SU-DHL-6 (cell line): ENCODE data around the gene TRAF3IP3.

Experiments
- H2AFZ ChIP-seq: fragments of 200-600 bp; sonication (generic); 2 replicates; pipeline ENCODE4 v1.6.1; 2014; ENCODE audit warnings: low read depth, mild to moderate bottlenecking, moderate library complexity, mixed read lengths, antibody characterized with exemption, low read length; ENCODE audit not compliant: severe bottlenecking
- H3F3A ChIP-seq: fragments of 200-600 bp; shearing (Covaris generic); 2 replicates; pipeline ENCODE4 v1.6.0; 2016; ENCODE audit warnings: antibody characterized with exemption, mild to moderate bottlenecking; ENCODE audit not compliant: insufficient read depth
- H3K27ac ChIP-seq: fragments of 200-600 bp; sonication (generic); 2 replicates; pipeline ENCODE4 v1.5.1; 2016; ENCODE audit warnings: low read depth, mild to moderate bottlenecking, low read length, moderate library complexity, mixed read lengths
- H3K27me3 ChIP-seq: fragments of 200-600 bp; sonication (generic), shearing (Covaris generic); 2 replicates; pipeline ENCODE4 v1.6.0; 2014; ENCODE audit warnings: mild to moderate bottlenecking, low read length
- H3K36me3 ChIP-seq: fragments of 200-600 bp; sonication (generic); 2 replicates; pipeline ENCODE4 v1.6.1; 2014; ENCODE audit warnings: mild to moderate bottlenecking, low read length, mixed read lengths
- H3K4me2 ChIP-seq: fragments of 300-600, 200-600 bp; shearing (Covaris generic), sonication (generic); 2 replicates; pipeline ENCODE4 v1.6.0; 2014; ENCODE audit warnings: low read length, low read depth, mild to moderate bottlenecking; ENCODE audit not compliant: poor library complexity, severe bottlenecking
- H3K4me3 ChIP-seq: fragments of 200-600 bp; sonication (generic); 2 replicates; pipeline ENCODE4 v1.5.1; 2014; ENCODE audit warnings: antibody characterized with exemption, low read length, mild to moderate bottlenecking, mixed read lengths; ENCODE audit not compliant: insufficient read depth, poor library complexity, severe bottlenecking
- H3K79me2 ChIP-seq: fragments of 200-600 bp; sonication (generic); 2 replicates; pipeline ENCODE4 v1.6.1; 2014; ENCODE audit warnings: mild to moderate bottlenecking, low read length, moderate library complexity; ENCODE audit not compliant: insufficient read depth
- H3K9ac ChIP-seq: fragments of 200-600 bp; sonication (generic); 2 replicates; pipeline ENCODE4 v1.7.0; 2014; ENCODE audit warnings: mild to moderate bottlenecking, low read length
- H3K9me2 ChIP-seq: fragments of 200-600 bp; sonication (generic); replicated peaks from 2 replicates; pipeline ENCODE4 v1.6.1; 2014; ENCODE audit warnings: low read length; ENCODE audit not compliant: insufficient read depth
- H3K9me3 ChIP-seq: fragments of 200-600 bp; sonication (generic); 2 replicates; pipeline ENCODE4 v1.6.1; 2014; ENCODE audit warnings: low read length, mixed read lengths; ENCODE audit not compliant: insufficient read depth
- H4K20me1 ChIP-seq: fragments of 200-600 bp; sonication (generic); 2 replicates; pipeline ENCODE4 v1.6.1; 2014; ENCODE audit warnings: low read depth, mild to moderate bottlenecking, antibody characterized with exemption, low read length, moderate library complexity, mixed read lengths
- EZH2phosphoT487 ChIP-seq: fragments of 200-600 bp; sonication (generic), shearing (Covaris generic); conservative IDR thresholded peaks from 2 replicates; pipeline ENCODE4 v1.6.1; 2018; ENCODE audit warnings: mild to moderate bottlenecking, antibody characterized with exemption, low read length, moderate library complexity, mixed read lengths
- TF ChIP-seq, protein P1 (sequence below): fragments of 200-600 bp; sonication (generic); IDR thresholded peaks from one replicate; pipeline ENCODE4 v1.5.1; 2017; ENCODE audit warnings: antibody characterized with exemption, mild to moderate bottlenecking, low read length, moderate library complexity; ENCODE audit not compliant: insufficient read depth, poor library complexity, severe bottlenecking

Gene TRAF3IP3

GRCh38 chr1:209721323-209721722 is 34.5 kb upstream of the TRAF3IP3 start:
- Histone ChIP-seq H3K36me3 (no peaks in the 10 kb centered on the region), H3K27me3 (no peaks in the 10 kb centered on the region), H3K4me2 (no peak overlapping the region), H2AFZ (no peak overlapping the region), H3K9me2 (no peaks in the 10 kb centered on the region), H3K79me2 (no peaks in the 10 kb centered on the region), H3K9ac (no peak overlapping the region), H3K9me3 (no peaks in the 10 kb centered on the region), H3K4me3 (no peak overlapping the region), H3K27ac (no peak overlapping the region), H3F3A (no peaks in the 10 kb centered on the region), H4K20me1 (no peaks in the 10 kb centered on the region)
- TF ChIP-seq, protein P1, sequence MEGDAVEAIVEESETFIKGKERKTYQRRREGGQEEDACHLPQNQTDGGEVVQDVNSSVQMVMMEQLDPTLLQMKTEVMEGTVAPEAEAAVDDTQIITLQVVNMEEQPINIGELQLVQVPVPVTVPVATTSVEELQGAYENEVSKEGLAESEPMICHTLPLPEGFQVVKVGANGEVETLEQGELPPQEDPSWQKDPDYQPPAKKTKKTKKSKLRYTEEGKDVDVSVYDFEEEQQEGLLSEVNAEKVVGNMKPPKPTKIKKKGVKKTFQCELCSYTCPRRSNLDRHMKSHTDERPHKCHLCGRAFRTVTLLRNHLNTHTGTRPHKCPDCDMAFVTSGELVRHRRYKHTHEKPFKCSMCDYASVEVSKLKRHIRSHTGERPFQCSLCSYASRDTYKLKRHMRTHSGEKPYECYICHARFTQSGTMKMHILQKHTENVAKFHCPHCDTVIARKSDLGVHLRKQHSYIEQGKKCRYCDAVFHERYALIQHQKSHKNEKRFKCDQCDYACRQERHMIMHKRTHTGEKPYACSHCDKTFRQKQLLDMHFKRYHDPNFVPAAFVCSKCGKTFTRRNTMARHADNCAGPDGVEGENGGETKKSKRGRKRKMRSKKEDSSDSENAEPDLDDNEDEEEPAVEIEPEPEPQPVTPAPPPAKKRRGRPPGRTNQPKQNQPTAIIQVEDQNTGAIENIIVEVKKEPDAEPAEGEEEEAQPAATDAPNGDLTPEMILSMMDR: no peak
- TF ChIP-seq EZH2phosphoT487: no peak

DNA sequence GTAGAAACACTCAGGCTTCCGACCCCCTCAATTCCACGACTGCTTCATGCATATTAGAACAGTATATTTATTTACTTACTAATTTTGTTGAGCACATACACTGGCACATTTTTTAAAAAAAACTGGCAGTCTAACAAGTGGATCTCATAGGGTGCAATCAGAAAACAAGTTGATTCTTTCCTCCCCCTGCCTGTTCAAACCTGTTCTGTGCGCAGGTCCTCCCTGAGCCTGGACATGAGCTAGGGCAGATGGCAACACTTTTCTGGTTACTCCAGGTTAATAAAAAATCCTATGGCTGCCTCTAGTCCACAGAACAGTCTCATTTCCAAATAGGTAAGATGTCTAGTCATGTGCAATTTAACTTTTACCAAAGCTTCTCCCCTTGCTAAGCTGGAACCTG is 32.6 kb upstream of the TRAF3IP3 start:
- Histone ChIP-seq H3K4me3 (no peak overlapping the region), H3K9me3 (no peaks in the 10 kb centered on the region), H4K20me1 (no peaks in the 10 kb centered on the region), H3K36me3 (no peaks in the 10 kb centered on the region), H3K9ac (no peak overlapping the region), H3K4me2 (no peak overlapping the region), H3K79me2 (no peaks in the 10 kb centered on the region), H3K9me2 (no peaks in the 10 kb centered on the region), H3K27ac (no peak overlapping the region), H3K27me3 (no peaks in the 10 kb centered on the region), H3F3A (no peaks in the 10 kb centered on the region), H2AFZ (no peak overlapping the region)
- TF ChIP-seq, protein P1: no peak
- TF ChIP-seq EZH2phosphoT487: no peak

- H3K27ac ChIP-seq: no peak overlapping the region
- no peaks in the 10 kb centered on the region for H3K36me3 ChIP-seq
- H3K79me2 ChIP-seq: no peaks in the 10 kb centered on the region
- H3K4me3 ChIP-seq: no peak overlapping the region
- no peaks in the 10 kb centered on the region for H3K9me2 ChIP-seq
- TF ChIP-seq EZH2phosphoT487: no peak
- TF ChIP-seq, protein P1: no peak
- no peak overlapping the region for H3K9ac ChIP-seq
- no peaks in the 10 kb centered on the region for H3K27me3 ChIP-seq
- H3F3A ChIP-seq: no peaks in the 10 kb centered on the region
- no peaks in the 10 kb centered on the region for H4K20me1 ChIP-seq
- H3K4me2 ChIP-seq: no peak overlapping the region
- no peaks in the 10 kb centered on the region for H3K9me3 ChIP-seq
- no peak overlapping the region for H2AFZ ChIP-seq
Observed at GRCh38 chr1:209723756-209724693, 31.8 kb upstream of the TRAF3IP3 start.
